ENCODE measurements around the gene NEDD4L. TPM values are rescaled to one million over a fixed set of nuclear protein-coding genes. Genes with fewer than 3 reads are reported as not detected.

Gene NEDD4L
- total and polyA plus RNA-seq, 2 donors (not counting 1 experiment from before 2014, with no cell fraction given): 10.3 to 25.7 TPM

DNA sequence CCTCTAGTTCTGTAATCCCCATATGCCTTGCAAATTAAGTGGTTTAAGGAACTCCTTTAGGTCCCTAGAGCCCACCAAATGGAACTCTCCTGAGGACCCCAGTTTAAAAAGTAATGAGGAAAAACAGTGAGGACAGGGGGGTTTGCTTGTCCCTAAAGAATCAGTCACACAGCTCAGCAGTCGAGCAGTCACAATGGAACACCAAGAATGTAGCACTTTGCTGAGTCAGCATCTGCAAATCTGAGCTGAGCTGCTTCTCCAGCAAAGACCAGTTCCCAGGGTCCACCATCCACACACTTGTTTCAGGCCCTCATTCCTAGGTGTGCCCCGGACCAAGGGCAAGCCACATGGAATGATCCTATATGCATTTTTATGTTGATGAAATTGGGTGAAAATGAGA lies 46.2 kb upstream of the NEDD4L start:
- H3K9ac ChIP-seq (ENCODE audit: low read length): no peak overlapping the region
- no peak overlapping the region for H3K4me3 Mint-ChIP-seq
- no peak overlapping the region for H2AFZ ChIP-seq (ENCODE audit: insufficient read depth, low read depth, low read length, poor library complexity, severe bottlenecking)
- H3K27me3 Mint-ChIP-seq: peaks cover 13% of the 10 kb centered on the region
- H3K4me1 ChIP-seq (ENCODE audit: control insufficient read depth in 2 of 2, insufficient read depth in 2 of 2, low read length in 2 of 2): no peaks in the 10 kb centered on the region
- H3K36me3 ChIP-seq (replicated peaks in 1 of 2; ENCODE audit: control extremely low read depth in 1 of 2, control insufficient read depth in 1 of 2, extremely low read depth in 1 of 2, insufficient read depth in 2 of 2, low read length in 1 of 2): no peaks in the 10 kb centered on the region
- H3K27me3 ChIP-seq (replicated peaks in 1 of 4; ENCODE audit: control extremely low read depth in 1 of 4, control insufficient read depth in 3 of 4, insufficient read depth in 4 of 4, low read length in 3 of 4): peaks cover 0 to 4% (median 0%) of the 10 kb centered on the region in 4 experiments
- ChIA-PET CTCF (no interaction called here), POLR2A (no interaction called here)
- H3K27ac Mint-ChIP-seq: no peak overlapping the region
- no peaks in the 10 kb centered on the region for H3K79me2 ChIP-seq (ENCODE audit: control insufficient read depth, insufficient read depth, low read length)
- intact Hi-C loops (cut with micrococcal nuclease): no loop called here
- no peaks in the 10 kb centered on the region for H4K20me1 ChIP-seq (ENCODE audit: control insufficient read depth, insufficient read depth, low read length, poor library complexity, severe bottlenecking)
- peaks cover 0 to 4% (median 0%) of the 10 kb centered on the region in 3 donors for H3K9me3 ChIP-seq (ENCODE audit: control extremely low read depth in 1 of 3, control insufficient read depth in 2 of 3, insufficient read depth in 1 of 3, low read length in 2 of 3)
- 100% methylated on average over 1 of the region's 2 CpGs for WGBS (ENCODE audit: insufficient coverage)
- no peak overlapping the region for H3K27ac ChIP-seq (ENCODE audit: low read length in 2 of 2)
- TF ChIP-seq EZH2 (IDR thresholded peaks at IDR 0.05; ENCODE audit: borderline replicate concordance, insufficient read depth, low read depth, low read length, poor library complexity, severe bottlenecking): no peak
- TF ChIP-seq, protein P1, sequence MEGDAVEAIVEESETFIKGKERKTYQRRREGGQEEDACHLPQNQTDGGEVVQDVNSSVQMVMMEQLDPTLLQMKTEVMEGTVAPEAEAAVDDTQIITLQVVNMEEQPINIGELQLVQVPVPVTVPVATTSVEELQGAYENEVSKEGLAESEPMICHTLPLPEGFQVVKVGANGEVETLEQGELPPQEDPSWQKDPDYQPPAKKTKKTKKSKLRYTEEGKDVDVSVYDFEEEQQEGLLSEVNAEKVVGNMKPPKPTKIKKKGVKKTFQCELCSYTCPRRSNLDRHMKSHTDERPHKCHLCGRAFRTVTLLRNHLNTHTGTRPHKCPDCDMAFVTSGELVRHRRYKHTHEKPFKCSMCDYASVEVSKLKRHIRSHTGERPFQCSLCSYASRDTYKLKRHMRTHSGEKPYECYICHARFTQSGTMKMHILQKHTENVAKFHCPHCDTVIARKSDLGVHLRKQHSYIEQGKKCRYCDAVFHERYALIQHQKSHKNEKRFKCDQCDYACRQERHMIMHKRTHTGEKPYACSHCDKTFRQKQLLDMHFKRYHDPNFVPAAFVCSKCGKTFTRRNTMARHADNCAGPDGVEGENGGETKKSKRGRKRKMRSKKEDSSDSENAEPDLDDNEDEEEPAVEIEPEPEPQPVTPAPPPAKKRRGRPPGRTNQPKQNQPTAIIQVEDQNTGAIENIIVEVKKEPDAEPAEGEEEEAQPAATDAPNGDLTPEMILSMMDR (IDR thresholded peaks at IDR 0.05): no peak
- H3K9me3 Mint-ChIP-seq (ENCODE audit: insufficient read depth): no peaks in the 10 kb centered on the region
- no peak overlapping the region for H3K4me3 ChIP-seq (ENCODE audit: control extremely low read depth in 1 of 5, extremely low read depth in 1 of 5, insufficient read depth in 1 of 5, low read depth in 2 of 5, low read length in 4 of 5)
- H3K4me1 Mint-ChIP-seq: no peaks in the 10 kb centered on the region
- no peak overlapping the region for H3K4me2 ChIP-seq (replicated peaks; ENCODE audit: low read depth, low read length, poor library complexity, severe bottlenecking)
- ATAC-seq (ENCODE audit: low read depth) (no peak), DNase-seq (no peak)

DNA sequence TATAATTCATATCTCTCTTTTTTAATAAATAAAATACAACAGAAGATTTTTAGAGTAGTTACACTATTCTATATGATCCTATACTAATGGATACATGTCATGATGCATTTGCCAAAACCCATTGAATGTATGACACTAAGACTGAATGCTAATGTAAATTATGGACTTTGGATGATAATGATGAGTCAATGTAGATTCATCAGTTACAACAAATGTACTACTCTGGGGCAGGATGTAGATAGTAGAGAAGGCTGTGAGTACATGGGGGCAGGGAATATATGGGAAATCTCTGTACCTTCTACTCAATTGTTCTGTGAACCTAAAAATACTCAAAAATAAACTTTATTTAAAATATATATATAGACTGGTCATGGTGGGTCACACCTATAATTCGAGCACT lies 45.6 kb upstream of the NEDD4L start:
- H3K4me3 Mint-ChIP-seq: no peak overlapping the region
- ChIA-PET POLR2A (no interaction called here), CTCF (interaction anchor here (0.7 kb wide), 1 partner anchor 39 kb away, joined by 3 read pairs; no protein-coding TSS in a partner anchor)
- Histone ChIP-seq H3K27ac (ENCODE audit: low read length in 2 of 2) (no peak overlapping the region), H4K20me1 (ENCODE audit: control insufficient read depth, insufficient read depth, low read length, poor library complexity, severe bottlenecking) (no peaks in the 10 kb centered on the region), H3K36me3 (replicated peaks in 1 of 2; ENCODE audit: control extremely low read depth in 1 of 2, control insufficient read depth in 1 of 2, extremely low read depth in 1 of 2, insufficient read depth in 2 of 2, low read length in 1 of 2) (no peaks in the 10 kb centered on the region), H3K27me3 (replicated peaks in 1 of 4; ENCODE audit: control extremely low read depth in 1 of 4, control insufficient read depth in 3 of 4, insufficient read depth in 4 of 4, low read length in 3 of 4) (no peaks in the 10 kb centered on the region), H3K4me2 (replicated peaks; ENCODE audit: low read depth, low read length, poor library complexity, severe bottlenecking) (no peak overlapping the region), H2AFZ (ENCODE audit: insufficient read depth, low read depth, low read length, poor library complexity, severe bottlenecking) (no peak overlapping the region), H3K79me2 (ENCODE audit: control insufficient read depth, insufficient read depth, low read length) (no peaks in the 10 kb centered on the region), H3K9ac (ENCODE audit: low read length) (no peak overlapping the region), H3K9me3 (ENCODE audit: control extremely low read depth in 1 of 3, control insufficient read depth in 2 of 3, insufficient read depth in 1 of 3, low read length in 2 of 3) (peaks cover 0 to 2% (median 0%) of the 10 kb centered on the region in 3 donors), H3K4me3 (ENCODE audit: control extremely low read depth in 1 of 5, extremely low read depth in 1 of 5, insufficient read depth in 1 of 5, low read depth in 2 of 5, low read length in 4 of 5) (no peak overlapping the region), H3K4me1 (ENCODE audit: control insufficient read depth in 2 of 2, insufficient read depth in 2 of 2, low read length in 2 of 2) (no peaks in the 10 kb centered on the region)
- H3K27me3 Mint-ChIP-seq: peaks cover 12% of the 10 kb centered on the region
- TF ChIP-seq, protein P1 (IDR thresholded peaks at IDR 0.05): no peak
- no peak for TF ChIP-seq EZH2 (IDR thresholded peaks at IDR 0.05; ENCODE audit: borderline replicate concordance, insufficient read depth, low read depth, low read length, poor library complexity, severe bottlenecking)
- DNase-seq (no peak), ATAC-seq (ENCODE audit: low read depth) (no peak)
- no peak overlapping the region for H3K27ac Mint-ChIP-seq
- intact Hi-C loops (cut with micrococcal nuclease): no loop called here
- H3K9me3 Mint-ChIP-seq (ENCODE audit: insufficient read depth): no peaks in the 10 kb centered on the region
- no CpG with 5 or more reads among the region's 1 CpG for WGBS (ENCODE audit: insufficient coverage)
- no peaks in the 10 kb centered on the region for H3K4me1 Mint-ChIP-seq

Data from B cell (primary cell).